GM23338 (cell line): ENCODE results near the gene CREBL2. TPM values are rescaled to one million over a fixed set of nuclear protein-coding genes. Genes with fewer than 3 reads are reported as not detected.

Source experiments
- ATAC-seq: fragments of 200-7000 bp; cut with Tn5 transposase; 3 replicates; pipeline ENCODE4 v1.9.1; 2020
- DNase-seq: peaks from one replicate; pipeline ENCODE4 v3.0.0-alpha.2; 2015; ENCODE audit warnings: low spot score
- H2AFZ ChIP-seq: fragments of 200-600 bp; sonication (generic); 2 replicates; pipeline ENCODE4 v1.8.0; 2016; ENCODE audit warnings: antibody characterized with exemption, mild to moderate bottlenecking, moderate library complexity
- H3F3A ChIP-seq: fragments of 200-600 bp; sonication (generic); replicated peaks from 2 replicates; pipeline ENCODE4 v1.8.0; 2017; ENCODE audit warnings: antibody characterized with exemption, mixed run types, low read depth
- H3K27ac ChIP-seq: fragments of 200-600 bp; sonication (generic); 2 replicates; pipeline ENCODE4 v1.6.1; 2016; ENCODE audit warnings: low read depth
- H3K27me3 ChIP-seq: fragments of 200-600 bp; sonication (generic); 2 replicates; pipeline ENCODE4 v1.8.0; 2016; ENCODE audit warnings: mild to moderate bottlenecking, mixed run types, moderate library complexity; ENCODE audit not compliant: insufficient read depth
- H3K36me3 ChIP-seq: fragments of 200-600 bp; sonication (generic); 2 replicates; pipeline ENCODE4 v1.8.0; 2016; ENCODE audit warnings: mild to moderate bottlenecking; ENCODE audit not compliant: insufficient read depth
- H3K4me1 ChIP-seq: fragments of 200-600 bp; sonication (generic); 2 replicates; pipeline ENCODE4 v1.8.0; 2016; ENCODE audit warnings: mild to moderate bottlenecking, moderate library complexity; ENCODE audit not compliant: insufficient read depth
- H3K4me2 ChIP-seq: fragments of 200-600 bp; sonication (generic); 2 replicates; pipeline ENCODE4 v1.7.1; 2017; ENCODE audit warnings: mixed run types
- H3K4me3 ChIP-seq: fragments of 200-600 bp; sonication (generic); 2 replicates; pipeline ENCODE4 v1.6.1; 2016; ENCODE audit warnings: mixed run types
- H3K79me2 ChIP-seq: fragments of 200-600 bp; sonication (generic); replicated peaks from 2 replicates; pipeline ENCODE4 v1.8.0; 2017; ENCODE audit warnings: mild to moderate bottlenecking; ENCODE audit not compliant: insufficient read depth
- H3K9me2 ChIP-seq: fragments of 200-600 bp; sonication (generic); 2 replicates; pipeline ENCODE4 v1.8.0; 2017; ENCODE audit not compliant: insufficient read depth
- H4K20me1 ChIP-seq: fragments of 200-600 bp; sonication (generic); replicated peaks from 2 replicates; pipeline ENCODE4 v1.8.0; 2017; ENCODE audit warnings: mild to moderate bottlenecking; ENCODE audit not compliant: insufficient read depth
- H3K27ac Mint-ChIP-seq: 2 replicates; pipeline ENCODE4 v1.8.0; 2020; ENCODE audit warnings: inconsistent platforms, mild to moderate bottlenecking, moderate library complexity, mixed read lengths
- H3K27me3 Mint-ChIP-seq: 3 replicates; pipeline ENCODE4 v1.8.0; 2022; ENCODE audit warnings: low read depth, mild to moderate bottlenecking, moderate library complexity, mixed read lengths, inconsistent platforms; ENCODE audit not compliant: insufficient read depth, poor library complexity
- H3K36me3 Mint-ChIP-seq: 3 replicates; pipeline ENCODE4 v1.8.0; 2021; ENCODE audit warnings: low read depth, mild to moderate bottlenecking, inconsistent platforms, moderate library complexity, mixed read lengths
- H3K4me1 Mint-ChIP-seq: 3 replicates; pipeline ENCODE4 v1.8.0; 2020; ENCODE audit warnings: mild to moderate bottlenecking, inconsistent platforms, mixed read lengths
- H3K4me3 Mint-ChIP-seq: 3 replicates; pipeline ENCODE4 v1.8.0; 2021; ENCODE audit warnings: moderate library complexity, mild to moderate bottlenecking, inconsistent platforms, mixed read lengths
- H3K9me3 Mint-ChIP-seq: 3 replicates; pipeline ENCODE4 v1.8.0; 2020; ENCODE audit warnings: moderate library complexity, mild to moderate bottlenecking, inconsistent platforms, mixed read lengths
- CREB1 ChIP-seq: fragments of 250-450 bp; sonication (Bioruptor Pico); IDR thresholded peaks from 2 replicates; pipeline ENCODE4 v1.5.0; 2020; ENCODE audit warnings: low read depth, mild to moderate bottlenecking, moderate library complexity
- EZH2 ChIP-seq: fragments of 200-600 bp; sonication (generic); IDR thresholded peaks from one replicate; pipeline ENCODE4 v1.8.0; 2017; ENCODE audit warnings: antibody characterized with exemption, mild to moderate bottlenecking, low read depth; ENCODE audit not compliant: unreplicated experiment
- EZH2phosphoT487 ChIP-seq: fragments of 200-600 bp; sonication (generic); IDR thresholded peaks from one replicate; pipeline ENCODE4 v1.8.1; 2018; ENCODE audit warnings: antibody characterized with exemption; ENCODE audit not compliant: unreplicated experiment
- JUNB ChIP-seq: IDR thresholded peaks from one replicate; pipeline ENCODE4 v1.6.1; 2016; ENCODE audit warnings: antibody characterized with exemption; ENCODE audit not compliant: unreplicated experiment
- NANOG ChIP-seq: IDR thresholded peaks from 2 replicates; pipeline ENCODE4 v1.6.1; 2016; ENCODE audit warnings: antibody characterized with exemption, borderline replicate concordance
- POLR2AphosphoS5 ChIP-seq: IDR thresholded peaks from 2 replicates; pipeline ENCODE4 v1.6.1; 2016; ENCODE audit warnings: antibody characterized with exemption, low read depth
- STAT1 ChIP-seq: IDR thresholded peaks from one replicate; pipeline ENCODE4 v1.6.1; 2016; ENCODE audit warnings: antibody characterized with exemption; ENCODE audit not compliant: unreplicated experiment
- ZNF114 ChIP-seq: fragments of 250-450 bp; sonication (Bioruptor Pico); IDR thresholded peaks from 2 replicates; pipeline ENCODE4 v1.5.0; 2020; ENCODE audit warnings: mild to moderate bottlenecking, moderate library complexity
- ZNF331 ChIP-seq: fragments of 250-450 bp; sonication (Bioruptor Pico); IDR thresholded peaks from 2 replicates; pipeline ENCODE4 v1.5.0; 2020; ENCODE audit warnings: low read depth, mild to moderate bottlenecking, moderate library complexity
- polyA plus RNA-seq: library from polyadenylated mRNA; unstranded; fragments of >200 nt; fragmentation: Nextera tagmentation; extraction: Ambion mirVana; gene quantifications from 2 replicates; pipeline ENCODE4 v1.2.1, GENCODE V29; 2016
- total RNA-seq: library from RNA; depleted of rRNA; stranded (reverse); fragments of >200 nt; shearing (Covaris generic); gene quantifications from 2 replicates; pipeline ENCODE4 v1.2.3, GENCODE V29; 2014
- TF ChIP-seq, protein P1 (sequence below): IDR thresholded peaks from one replicate; pipeline ENCODE4 v1.6.1; 2018; ENCODE audit warnings: antibody characterized with exemption; ENCODE audit not compliant: unreplicated experiment
- TF ChIP-seq, protein P2 (sequence below): IDR thresholded peaks from 2 replicates; pipeline ENCODE4 v1.6.1; 2016; ENCODE audit warnings: antibody characterized with exemption
- TF ChIP-seq, protein P3 (sequence below), 2 experiments: fragments of 200-600 bp in 1 of 2; sonication (generic) in 1 of 2; conservative IDR thresholded peaks; 2 replicates each; pipeline versions ENCODE4 v1.5.1 to v1.6.1; 2016 to 2017; ENCODE audit warnings: antibody characterized with exemption in 2 of 2, low read depth in 2 of 2, mild to moderate bottlenecking in 2 of 2, moderate library complexity in 1 of 2
- TF ChIP-seq, protein P4 (sequence below): fragments of 250-450 bp; sonication (Bioruptor Pico); IDR thresholded peaks from 2 replicates; pipeline ENCODE4 v1.5.0; 2020; ENCODE audit warnings: mild to moderate bottlenecking, moderate library complexity

CREBL2 gene
- total and polyA plus RNA-seq, 2 experiments from 2014 or later: 9.0 to 21.6 TPM

DNA sequence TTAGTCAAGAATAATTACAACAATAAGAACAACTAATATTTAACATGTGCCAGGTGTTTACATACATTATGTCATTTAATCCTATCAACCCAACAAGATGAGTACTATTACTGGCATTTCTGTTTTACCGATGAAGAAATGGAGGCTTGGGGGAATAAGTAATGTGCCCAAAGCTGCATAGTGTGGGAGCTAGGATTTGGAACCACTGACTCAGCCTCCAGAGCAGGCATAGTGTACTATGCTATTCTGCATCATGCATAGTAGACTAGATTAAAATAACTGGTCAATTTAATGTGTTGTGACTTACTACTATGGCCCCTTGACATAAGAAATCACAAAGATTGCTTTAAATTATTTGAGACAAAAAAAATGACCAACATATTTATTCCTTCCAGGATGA, 74.8 kb downstream of the CREBL2 start:
- Mint-ChIP-seq H3K9me3 (no peaks in the 10 kb centered on the region), H3K27me3 (peaks cover 6% of the 10 kb centered on the region), H3K4me1 (peaks cover 34% of the 10 kb centered on the region), H3K36me3 (no peaks in the 10 kb centered on the region), H3K4me3 (no peak overlapping the region), H3K27ac (no peak overlapping the region)
- no peaks in the 10 kb centered on the region for H3K27me3 ChIP-seq
- TF ChIP-seq, protein P1, sequence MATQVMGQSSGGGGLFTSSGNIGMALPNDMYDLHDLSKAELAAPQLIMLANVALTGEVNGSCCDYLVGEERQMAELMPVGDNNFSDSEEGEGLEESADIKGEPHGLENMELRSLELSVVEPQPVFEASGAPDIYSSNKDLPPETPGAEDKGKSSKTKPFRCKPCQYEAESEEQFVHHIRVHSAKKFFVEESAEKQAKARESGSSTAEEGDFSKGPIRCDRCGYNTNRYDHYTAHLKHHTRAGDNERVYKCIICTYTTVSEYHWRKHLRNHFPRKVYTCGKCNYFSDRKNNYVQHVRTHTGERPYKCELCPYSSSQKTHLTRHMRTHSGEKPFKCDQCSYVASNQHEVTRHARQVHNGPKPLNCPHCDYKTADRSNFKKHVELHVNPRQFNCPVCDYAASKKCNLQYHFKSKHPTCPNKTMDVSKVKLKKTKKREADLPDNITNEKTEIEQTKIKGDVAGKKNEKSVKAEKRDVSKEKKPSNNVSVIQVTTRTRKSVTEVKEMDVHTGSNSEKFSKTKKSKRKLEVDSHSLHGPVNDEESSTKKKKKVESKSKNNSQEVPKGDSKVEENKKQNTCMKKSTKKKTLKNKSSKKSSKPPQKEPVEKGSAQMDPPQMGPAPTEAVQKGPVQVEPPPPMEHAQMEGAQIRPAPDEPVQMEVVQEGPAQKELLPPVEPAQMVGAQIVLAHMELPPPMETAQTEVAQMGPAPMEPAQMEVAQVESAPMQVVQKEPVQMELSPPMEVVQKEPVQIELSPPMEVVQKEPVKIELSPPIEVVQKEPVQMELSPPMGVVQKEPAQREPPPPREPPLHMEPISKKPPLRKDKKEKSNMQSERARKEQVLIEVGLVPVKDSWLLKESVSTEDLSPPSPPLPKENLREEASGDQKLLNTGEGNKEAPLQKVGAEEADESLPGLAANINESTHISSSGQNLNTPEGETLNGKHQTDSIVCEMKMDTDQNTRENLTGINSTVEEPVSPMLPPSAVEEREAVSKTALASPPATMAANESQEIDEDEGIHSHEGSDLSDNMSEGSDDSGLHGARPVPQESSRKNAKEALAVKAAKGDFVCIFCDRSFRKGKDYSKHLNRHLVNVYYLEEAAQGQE: no peak
- TF ChIP-seq, protein P2, sequence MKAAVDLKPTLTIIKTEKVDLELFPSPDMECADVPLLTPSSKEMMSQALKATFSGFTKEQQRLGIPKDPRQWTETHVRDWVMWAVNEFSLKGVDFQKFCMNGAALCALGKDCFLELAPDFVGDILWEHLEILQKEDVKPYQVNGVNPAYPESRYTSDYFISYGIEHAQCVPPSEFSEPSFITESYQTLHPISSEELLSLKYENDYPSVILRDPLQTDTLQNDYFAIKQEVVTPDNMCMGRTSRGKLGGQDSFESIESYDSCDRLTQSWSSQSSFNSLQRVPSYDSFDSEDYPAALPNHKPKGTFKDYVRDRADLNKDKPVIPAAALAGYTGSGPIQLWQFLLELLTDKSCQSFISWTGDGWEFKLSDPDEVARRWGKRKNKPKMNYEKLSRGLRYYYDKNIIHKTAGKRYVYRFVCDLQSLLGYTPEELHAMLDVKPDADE: no peak
- TF ChIP-seq NANOG (no peak), ZNF331 (CRISPR knock-in tag) (no peak), STAT1 (no peak), CREB1 (CRISPR knock-in tag) (no peak), EZH2 (no peak), POLR2AphosphoS5 (no peak), ZNF114 (CRISPR knock-in tag) (no peak), JUNB (no peak), EZH2phosphoT487 (no peak)
- TF ChIP-seq, protein P3, sequence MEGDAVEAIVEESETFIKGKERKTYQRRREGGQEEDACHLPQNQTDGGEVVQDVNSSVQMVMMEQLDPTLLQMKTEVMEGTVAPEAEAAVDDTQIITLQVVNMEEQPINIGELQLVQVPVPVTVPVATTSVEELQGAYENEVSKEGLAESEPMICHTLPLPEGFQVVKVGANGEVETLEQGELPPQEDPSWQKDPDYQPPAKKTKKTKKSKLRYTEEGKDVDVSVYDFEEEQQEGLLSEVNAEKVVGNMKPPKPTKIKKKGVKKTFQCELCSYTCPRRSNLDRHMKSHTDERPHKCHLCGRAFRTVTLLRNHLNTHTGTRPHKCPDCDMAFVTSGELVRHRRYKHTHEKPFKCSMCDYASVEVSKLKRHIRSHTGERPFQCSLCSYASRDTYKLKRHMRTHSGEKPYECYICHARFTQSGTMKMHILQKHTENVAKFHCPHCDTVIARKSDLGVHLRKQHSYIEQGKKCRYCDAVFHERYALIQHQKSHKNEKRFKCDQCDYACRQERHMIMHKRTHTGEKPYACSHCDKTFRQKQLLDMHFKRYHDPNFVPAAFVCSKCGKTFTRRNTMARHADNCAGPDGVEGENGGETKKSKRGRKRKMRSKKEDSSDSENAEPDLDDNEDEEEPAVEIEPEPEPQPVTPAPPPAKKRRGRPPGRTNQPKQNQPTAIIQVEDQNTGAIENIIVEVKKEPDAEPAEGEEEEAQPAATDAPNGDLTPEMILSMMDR (conservative IDR thresholded peaks at IDR 0.05; ENCODE audit: low read depth in 2 of 2): no peak
- TF ChIP-seq, protein P4, sequence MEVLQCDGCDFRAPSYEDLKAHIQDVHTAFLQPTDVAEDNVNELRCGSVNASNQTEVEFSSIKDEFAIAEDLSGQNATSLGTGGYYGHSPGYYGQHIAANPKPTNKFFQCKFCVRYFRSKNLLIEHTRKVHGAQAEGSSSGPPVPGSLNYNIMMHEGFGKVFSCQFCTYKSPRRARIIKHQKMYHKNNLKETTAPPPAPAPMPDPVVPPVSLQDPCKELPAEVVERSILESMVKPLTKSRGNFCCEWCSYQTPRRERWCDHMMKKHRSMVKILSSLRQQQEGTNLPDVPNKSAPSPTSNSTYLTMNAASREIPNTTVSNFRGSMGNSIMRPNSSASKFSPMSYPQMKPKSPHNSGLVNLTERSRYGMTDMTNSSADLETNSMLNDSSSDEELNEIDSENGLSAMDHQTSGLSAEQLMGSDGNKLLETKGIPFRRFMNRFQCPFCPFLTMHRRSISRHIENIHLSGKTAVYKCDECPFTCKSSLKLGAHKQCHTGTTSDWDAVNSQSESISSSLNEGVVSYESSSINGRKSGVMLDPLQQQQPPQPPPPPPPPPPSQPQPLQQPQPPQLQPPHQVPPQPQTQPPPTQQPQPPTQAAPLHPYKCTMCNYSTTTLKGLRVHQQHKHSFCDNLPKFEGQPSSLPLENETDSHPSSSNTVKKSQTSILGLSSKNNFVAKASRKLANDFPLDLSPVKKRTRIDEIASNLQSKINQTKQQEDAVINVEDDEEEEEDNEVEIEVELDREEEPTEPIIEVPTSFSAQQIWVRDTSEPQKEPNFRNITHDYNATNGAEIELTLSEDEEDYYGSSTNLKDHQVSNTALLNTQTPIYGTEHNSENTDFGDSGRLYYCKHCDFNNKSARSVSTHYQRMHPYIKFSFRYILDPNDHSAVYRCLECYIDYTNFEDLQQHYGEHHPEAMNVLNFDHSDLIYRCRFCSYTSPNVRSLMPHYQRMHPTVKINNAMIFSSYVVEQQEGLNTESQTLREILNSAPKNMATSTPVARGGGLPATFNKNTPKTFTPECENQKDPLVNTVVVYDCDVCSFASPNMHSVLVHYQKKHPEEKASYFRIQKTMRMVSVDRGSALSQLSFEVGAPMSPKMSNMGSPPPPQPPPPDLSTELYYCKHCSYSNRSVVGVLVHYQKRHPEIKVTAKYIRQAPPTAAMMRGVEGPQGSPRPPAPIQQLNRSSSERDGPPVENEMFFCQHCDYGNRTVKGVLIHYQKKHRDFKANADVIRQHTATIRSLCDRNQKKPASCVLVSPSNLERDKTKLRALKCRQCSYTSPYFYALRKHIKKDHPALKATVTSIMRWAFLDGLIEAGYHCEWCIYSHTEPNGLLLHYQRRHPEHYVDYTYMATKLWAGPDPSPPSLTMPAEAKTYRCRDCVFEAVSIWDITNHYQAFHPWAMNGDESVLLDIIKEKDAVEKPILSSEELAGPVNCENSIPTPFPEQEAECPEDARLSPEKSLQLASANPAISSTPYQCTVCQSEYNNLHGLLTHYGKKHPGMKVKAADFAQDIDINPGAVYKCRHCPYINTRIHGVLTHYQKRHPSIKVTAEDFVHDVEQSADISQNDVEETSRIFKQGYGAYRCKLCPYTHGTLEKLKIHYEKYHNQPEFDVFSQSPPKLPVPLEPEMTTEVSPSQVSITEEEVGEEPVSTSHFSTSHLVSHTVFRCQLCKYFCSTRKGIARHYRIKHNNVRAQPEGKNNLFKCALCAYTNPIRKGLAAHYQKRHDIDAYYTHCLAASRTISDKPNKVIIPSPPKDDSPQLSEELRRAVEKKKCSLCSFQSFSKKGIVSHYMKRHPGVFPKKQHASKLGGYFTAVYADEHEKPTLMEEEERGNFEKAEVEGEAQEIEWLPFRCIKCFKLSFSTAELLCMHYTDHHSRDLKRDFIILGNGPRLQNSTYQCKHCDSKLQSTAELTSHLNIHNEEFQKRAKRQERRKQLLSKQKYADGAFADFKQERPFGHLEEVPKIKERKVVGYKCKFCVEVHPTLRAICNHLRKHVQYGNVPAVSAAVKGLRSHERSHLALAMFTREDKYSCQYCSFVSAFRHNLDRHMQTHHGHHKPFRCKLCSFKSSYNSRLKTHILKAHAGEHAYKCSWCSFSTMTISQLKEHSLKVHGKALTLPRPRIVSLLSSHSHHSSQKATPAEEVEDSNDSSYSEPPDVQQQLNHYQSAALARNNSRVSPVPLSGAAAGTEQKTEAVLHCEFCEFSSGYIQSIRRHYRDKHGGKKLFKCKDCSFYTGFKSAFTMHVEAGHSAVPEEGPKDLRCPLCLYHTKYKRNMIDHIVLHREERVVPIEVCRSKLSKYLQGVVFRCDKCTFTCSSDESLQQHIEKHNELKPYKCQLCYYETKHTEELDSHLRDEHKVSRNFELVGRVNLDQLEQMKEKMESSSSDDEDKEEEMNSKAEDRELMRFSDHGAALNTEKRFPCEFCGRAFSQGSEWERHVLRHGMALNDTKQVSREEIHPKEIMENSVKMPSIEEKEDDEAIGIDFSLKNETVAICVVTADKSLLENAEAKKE (CRISPR knock-in tag): no peak
- no peaks in the 10 kb centered on the region for H3K9me2 ChIP-seq
- no peak overlapping the region for H3K4me3 ChIP-seq
- no peak overlapping the region for H2AFZ ChIP-seq
- ATAC-seq (no peak), DNase-seq (no peak)
- peaks cover 22% of the 10 kb centered on the region for H3K79me2 ChIP-seq
- no peak overlapping the region for H3K4me2 ChIP-seq
- no peaks in the 10 kb centered on the region for H3F3A ChIP-seq
- no peaks in the 10 kb centered on the region for H3K36me3 ChIP-seq
- no peaks in the 10 kb centered on the region for H4K20me1 ChIP-seq
- no peak overlapping the region for H3K27ac ChIP-seq
- peaks cover 14% of the 10 kb centered on the region for H3K4me1 ChIP-seq
